ENCODE results near the gene TRPM3. TPM values are rescaled to one million over a fixed set of nuclear protein-coding genes. Genes with fewer than 3 reads are reported as not detected.

Gene TRPM3
- total and polyA plus RNA-seq, 7 experiments from 2014 or later: not detected

GRCh38 chr9:70947511-70947910, 173.9 kb downstream of the TRPM3 start:
- ATAC-seq (no peak), DNase-seq (no peak)
- H3K4me3 ChIP-seq (ENCODE audit: low read length): no peak overlapping the region
- no peaks in the 10 kb centered on the region for H3K36me3 ChIP-seq (ENCODE audit: control insufficient read depth in 2 of 3, insufficient read depth in 3 of 3, low read length in 3 of 3)
- intact Hi-C loops (cut with micrococcal nuclease): no loop called here
- H3K4me1 Mint-ChIP-seq: no peaks in the 10 kb centered on the region
- H3K27ac ChIP-seq (ENCODE audit: low read depth, low read length): no peak overlapping the region
- H3K9me3 ChIP-seq (ENCODE audit: control insufficient read depth in 2 of 3, low read length in 3 of 3): no peaks in the 10 kb centered on the region
- H3K4me3 Mint-ChIP-seq: no peak overlapping the region
- H3K27me3 ChIP-seq (ENCODE audit: control insufficient read depth in 2 of 2, insufficient read depth in 2 of 2, low read length in 2 of 2): peaks cover 0 to 3% of the 10 kb centered on the region in 2 donors
- H3K4me1 ChIP-seq (ENCODE audit: control insufficient read depth in 2 of 2, insufficient read depth in 2 of 2, low read length in 2 of 2): no peaks in the 10 kb centered on the region
- ChIA-PET POLR2A (no interaction called here), CTCF (no interaction called here)
- no peaks in the 10 kb centered on the region for H3K9me3 Mint-ChIP-seq
- H3K27ac Mint-ChIP-seq: no peak overlapping the region
- H3K27me3 Mint-ChIP-seq: peaks cover 5 to 17% (median 11%) of the 10 kb centered on the region in 5 donors
- H3K36me3 Mint-ChIP-seq: no peaks in the 10 kb centered on the region

GRCh38 chr9:70947086-70947485, 174.3 kb downstream of the TRPM3 start:
- Mint-ChIP-seq H3K36me3 (no peaks in the 10 kb centered on the region), H3K4me3 (no peak overlapping the region), H3K9me3 (no peaks in the 10 kb centered on the region), H3K27me3 (peaks cover 7 to 13% (median 11%) of the 10 kb centered on the region in 5 donors), H3K4me1 (no peaks in the 10 kb centered on the region), H3K27ac (no peak overlapping the region)
- intact Hi-C loops (cut with micrococcal nuclease): no loop called here
- no peak overlapping the region for H3K27ac ChIP-seq (ENCODE audit: low read depth, low read length)
- ChIA-PET POLR2A (no interaction called here), CTCF (interaction anchor here (0.5 kb wide), 1 partner anchor 22 kb away, joined by 3 read pairs; no protein-coding TSS in a partner anchor)
- no peaks in the 10 kb centered on the region for H3K36me3 ChIP-seq (ENCODE audit: control insufficient read depth in 2 of 3, insufficient read depth in 3 of 3, low read length in 3 of 3)
- H3K4me1 ChIP-seq (ENCODE audit: control insufficient read depth in 2 of 2, insufficient read depth in 2 of 2, low read length in 2 of 2): no peaks in the 10 kb centered on the region
- H3K4me3 ChIP-seq (ENCODE audit: low read length): no peak overlapping the region
- H3K27me3 ChIP-seq (ENCODE audit: control insufficient read depth in 2 of 2, insufficient read depth in 2 of 2, low read length in 2 of 2): peaks cover 0 to 3% of the 10 kb centered on the region in 2 donors
- ATAC-seq (no peak), DNase-seq (no peak)
- H3K9me3 ChIP-seq (ENCODE audit: control insufficient read depth in 2 of 3, low read length in 3 of 3): no peaks in the 10 kb centered on the region

- Mint-ChIP-seq H3K9me3 (no peaks in the 10 kb centered on the region), H3K36me3 (no peaks in the 10 kb centered on the region), H3K4me1 (no peaks in the 10 kb centered on the region), H3K27ac (no peak overlapping the region), H3K27me3 (peaks cover 8 to 12% (median 9%) of the 10 kb centered on the region in 5 donors), H3K4me3 (no peak overlapping the region)
- DNase-seq (no peak), ATAC-seq (no peak)
- H3K27me3 ChIP-seq (ENCODE audit: control insufficient read depth in 2 of 2, insufficient read depth in 2 of 2, low read length in 2 of 2): peaks cover 0 to 3% of the 10 kb centered on the region in 2 donors
- no peak overlapping the region for H3K4me3 ChIP-seq (ENCODE audit: low read length)
- CTCF ChIA-PET: no interaction called here
- intact Hi-C loops (cut with micrococcal nuclease): no loop called here
- no peaks in the 10 kb centered on the region for H3K4me1 ChIP-seq (ENCODE audit: control insufficient read depth in 2 of 2, insufficient read depth in 2 of 2, low read length in 2 of 2)
- H3K9me3 ChIP-seq (ENCODE audit: control insufficient read depth in 2 of 3, low read length in 3 of 3): no peaks in the 10 kb centered on the region
- H3K36me3 ChIP-seq (ENCODE audit: control insufficient read depth in 2 of 3, insufficient read depth in 3 of 3, low read length in 3 of 3): no peaks in the 10 kb centered on the region
- POLR2A ChIA-PET: no interaction called here
- H3K27ac ChIP-seq (ENCODE audit: low read depth, low read length): no peak overlapping the region
Observed at GRCh38 chr9:70945301-70945700, 176.1 kb downstream of the TRPM3 start.

GRCh38 chr9:70941191-70941590, 180.2 kb downstream of the TRPM3 start:
- no peaks in the 10 kb centered on the region for H3K9me3 ChIP-seq (ENCODE audit: control insufficient read depth in 2 of 3, low read length in 3 of 3)
- DNase-seq (no peak), ATAC-seq (no peak)
- Mint-ChIP-seq H3K36me3 (no peaks in the 10 kb centered on the region), H3K9me3 (peaks cover 0 to 1% (median 0%) of the 10 kb centered on the region in 11 donors), H3K4me3 (no peak overlapping the region), H3K27me3 (peaks cover 0 to 12% (median 4%) of the 10 kb centered on the region in 5 donors), H3K4me1 (no peaks in the 10 kb centered on the region), H3K27ac (no peak overlapping the region)
- H3K36me3 ChIP-seq (ENCODE audit: control insufficient read depth in 2 of 3, insufficient read depth in 3 of 3, low read length in 3 of 3): no peaks in the 10 kb centered on the region
- intact Hi-C loops (cut with micrococcal nuclease): no loop called here
- H3K27ac ChIP-seq (ENCODE audit: low read depth, low read length): no peak overlapping the region
- H3K27me3 ChIP-seq (ENCODE audit: control insufficient read depth in 2 of 2, insufficient read depth in 2 of 2, low read length in 2 of 2): peaks cover 0 to 3% of the 10 kb centered on the region in 2 donors
- ChIA-PET CTCF (no interaction called here), POLR2A (no interaction called here)
- H3K4me3 ChIP-seq (ENCODE audit: low read length): no peak overlapping the region
- H3K4me1 ChIP-seq (ENCODE audit: control insufficient read depth in 2 of 2, insufficient read depth in 2 of 2, low read length in 2 of 2): no peaks in the 10 kb centered on the region

GRCh38 chr9:70940605-70941004, 180.8 kb downstream of the TRPM3 start:
- peaks cover 0 to 1% (median 0%) of the 10 kb centered on the region in 11 donors for H3K9me3 Mint-ChIP-seq
- CTCF ChIA-PET: no interaction called here
- H3K4me3 Mint-ChIP-seq: no peak overlapping the region
- intact Hi-C loops (cut with micrococcal nuclease): no loop called here
- Histone ChIP-seq H3K9me3 (ENCODE audit: control insufficient read depth in 2 of 3, low read length in 3 of 3) (no peaks in the 10 kb centered on the region), H3K4me1 (ENCODE audit: control insufficient read depth in 2 of 2, insufficient read depth in 2 of 2, low read length in 2 of 2) (no peaks in the 10 kb centered on the region), H3K4me3 (ENCODE audit: low read length) (no peak overlapping the region), H3K27ac (ENCODE audit: low read depth, low read length) (no peak overlapping the region), H3K27me3 (ENCODE audit: control insufficient read depth in 2 of 2, insufficient read depth in 2 of 2, low read length in 2 of 2) (peaks cover 0 to 3% of the 10 kb centered on the region in 2 donors), H3K36me3 (ENCODE audit: control insufficient read depth in 2 of 3, insufficient read depth in 3 of 3, low read length in 3 of 3) (no peaks in the 10 kb centered on the region)
- ATAC-seq: no peak
- peaks cover 0 to 12% (median 4%) of the 10 kb centered on the region in 5 donors for H3K27me3 Mint-ChIP-seq
- no peaks in the 10 kb centered on the region for H3K4me1 Mint-ChIP-seq
- POLR2A ChIA-PET: no interaction called here
- no peak for DNase-seq
- H3K36me3 Mint-ChIP-seq: no peaks in the 10 kb centered on the region
- H3K27ac Mint-ChIP-seq: no peak overlapping the region

- Mint-ChIP-seq H3K36me3 (no peaks in the 10 kb centered on the region), H3K4me3 (no peak overlapping the region), H3K27me3 (no peaks in the 10 kb centered on the region), H3K27ac (no peak overlapping the region), H3K4me1 (no peaks in the 10 kb centered on the region), H3K9me3 (peaks cover 0 to 1% (median 0%) of the 10 kb centered on the region in 11 donors)
- DNase-seq: no peak
- POLR2A ChIA-PET: no interaction called here
- Histone ChIP-seq H3K4me1 (ENCODE audit: control insufficient read depth in 2 of 2, insufficient read depth in 2 of 2, low read length in 2 of 2) (no peaks in the 10 kb centered on the region), H3K27ac (ENCODE audit: low read depth, low read length) (no peak overlapping the region), H3K36me3 (ENCODE audit: control insufficient read depth in 2 of 3, insufficient read depth in 3 of 3, low read length in 3 of 3) (no peaks in the 10 kb centered on the region), H3K9me3 (ENCODE audit: control insufficient read depth in 2 of 3, low read length in 3 of 3) (no peaks in the 10 kb centered on the region), H3K27me3 (ENCODE audit: control insufficient read depth in 2 of 2, insufficient read depth in 2 of 2, low read length in 2 of 2) (no peaks in the 10 kb centered on the region), H3K4me3 (ENCODE audit: low read length) (no peak overlapping the region)
- intact Hi-C loops (cut with micrococcal nuclease): no loop called here
- ATAC-seq: no peak
- CTCF ChIA-PET: no interaction called here
Observed at GRCh38 chr9:70936536-70936935, 184.9 kb downstream of the TRPM3 start.

GRCh38 chr9:70935856-70936255, 185.6 kb downstream of the TRPM3 start:
- H3K4me3 Mint-ChIP-seq: no peak overlapping the region
- CTCF ChIA-PET: no interaction called here
- H3K9me3 Mint-ChIP-seq: peaks cover 0 to 1% (median 0%) of the 10 kb centered on the region in 11 donors
- no peak overlapping the region for H3K27ac Mint-ChIP-seq
- no peaks in the 10 kb centered on the region for H3K36me3 Mint-ChIP-seq
- Histone ChIP-seq H3K4me1 (ENCODE audit: control insufficient read depth in 2 of 2, insufficient read depth in 2 of 2, low read length in 2 of 2) (no peaks in the 10 kb centered on the region), H3K27ac (ENCODE audit: low read depth, low read length) (no peak overlapping the region), H3K36me3 (ENCODE audit: control insufficient read depth in 2 of 3, insufficient read depth in 3 of 3, low read length in 3 of 3) (no peaks in the 10 kb centered on the region), H3K27me3 (ENCODE audit: control insufficient read depth in 2 of 2, insufficient read depth in 2 of 2, low read length in 2 of 2) (no peaks in the 10 kb centered on the region), H3K9me3 (ENCODE audit: control insufficient read depth in 2 of 3, low read length in 3 of 3) (no peaks in the 10 kb centered on the region), H3K4me3 (ENCODE audit: low read length) (no peak overlapping the region)
- H3K4me1 Mint-ChIP-seq: no peaks in the 10 kb centered on the region
- intact Hi-C loops (cut with micrococcal nuclease): no loop called here
- no peak for ATAC-seq
- DNase-seq: no peak
- H3K27me3 Mint-ChIP-seq: no peaks in the 10 kb centered on the region
- POLR2A ChIA-PET: no interaction called here
